ENCODE measurements around the gene CAPSL. TPM values are rescaled to one million over a fixed set of nuclear protein-coding genes. Genes with fewer than 3 reads are reported as not detected.

CAPSL gene
- total RNA-seq, 4 donors from 2014 or later: not detected

GRCh38 chr5:35908814-35909213 lies 29.6 kb downstream of the CAPSL start:
- ATAC-seq (ENCODE audit: low FRiP score): no peak
- DNase-seq (ENCODE audit: low spot score): no peak
- TF ChIP-seq CTCF (IDR thresholded peaks at IDR 0.05): no peak

DNA sequence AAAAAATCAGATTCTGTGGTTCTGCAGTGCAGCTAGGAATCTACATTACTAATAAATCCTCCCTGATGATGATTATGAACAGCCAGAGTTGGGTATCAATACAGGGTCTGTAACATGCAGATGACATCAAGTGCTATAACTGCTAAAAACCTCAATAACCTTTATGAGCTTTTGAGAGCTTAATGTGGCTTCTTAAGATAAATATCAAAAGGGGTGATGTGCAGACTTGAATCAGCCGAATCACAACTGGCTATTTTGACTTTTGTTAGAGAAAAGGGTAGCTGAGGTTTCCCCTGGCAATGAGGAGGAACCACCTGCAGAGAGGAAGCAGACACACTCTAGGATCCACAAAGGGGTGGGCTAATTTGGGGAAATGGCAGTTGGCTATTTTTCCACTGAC lies 30.2 kb downstream of the CAPSL start:
- TF ChIP-seq CTCF (IDR thresholded peaks at IDR 0.05): no peak
- no peak for ATAC-seq (ENCODE audit: low FRiP score)
- DNase-seq (ENCODE audit: low spot score): no peak

- no peak for TF ChIP-seq CTCF (IDR thresholded peaks at IDR 0.05)
These were observed 33.8 kb downstream of the CAPSL start for GRCh38 chr5:35904443-35905132.

DNA sequence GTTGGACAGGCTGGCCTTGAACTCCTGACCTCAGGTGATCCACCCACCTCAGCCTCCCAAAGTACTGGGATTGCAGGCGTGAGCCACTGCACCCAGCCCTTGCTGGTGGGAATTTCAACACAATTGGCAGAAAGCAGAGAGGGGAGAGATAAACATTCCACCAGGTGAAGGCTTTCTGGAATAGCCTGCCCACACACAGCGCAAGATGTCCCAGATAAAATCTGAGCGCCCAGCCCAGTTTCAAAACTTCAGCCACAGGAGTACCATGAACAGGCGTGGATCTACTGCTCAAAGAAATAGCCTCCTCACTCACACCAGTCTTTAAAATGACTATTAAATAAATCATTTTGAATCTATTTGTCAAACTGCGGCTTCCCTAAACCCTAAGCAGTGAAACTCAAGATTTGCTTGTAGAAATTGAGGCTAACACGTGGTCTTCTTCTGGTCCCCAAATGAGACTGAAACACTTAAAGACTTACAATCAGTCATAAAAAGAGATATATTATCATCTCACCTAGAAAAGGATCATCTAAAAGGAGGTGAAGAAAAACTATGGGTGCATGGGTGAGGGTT lies 34.7 kb downstream of the CAPSL start:
- TF ChIP-seq CTCF (IDR thresholded peaks at IDR 0.05): no peak
- no peak for DNase-seq (ENCODE audit: low spot score)
- no peak for ATAC-seq (ENCODE audit: low FRiP score)

More at GRCh38 chr5:35904443-35905132, 33.8 kb downstream of the CAPSL start:
- no peak for ATAC-seq (ENCODE audit: low FRiP score)
- DNase-seq (ENCODE audit: low spot score): no peak

DNA sequence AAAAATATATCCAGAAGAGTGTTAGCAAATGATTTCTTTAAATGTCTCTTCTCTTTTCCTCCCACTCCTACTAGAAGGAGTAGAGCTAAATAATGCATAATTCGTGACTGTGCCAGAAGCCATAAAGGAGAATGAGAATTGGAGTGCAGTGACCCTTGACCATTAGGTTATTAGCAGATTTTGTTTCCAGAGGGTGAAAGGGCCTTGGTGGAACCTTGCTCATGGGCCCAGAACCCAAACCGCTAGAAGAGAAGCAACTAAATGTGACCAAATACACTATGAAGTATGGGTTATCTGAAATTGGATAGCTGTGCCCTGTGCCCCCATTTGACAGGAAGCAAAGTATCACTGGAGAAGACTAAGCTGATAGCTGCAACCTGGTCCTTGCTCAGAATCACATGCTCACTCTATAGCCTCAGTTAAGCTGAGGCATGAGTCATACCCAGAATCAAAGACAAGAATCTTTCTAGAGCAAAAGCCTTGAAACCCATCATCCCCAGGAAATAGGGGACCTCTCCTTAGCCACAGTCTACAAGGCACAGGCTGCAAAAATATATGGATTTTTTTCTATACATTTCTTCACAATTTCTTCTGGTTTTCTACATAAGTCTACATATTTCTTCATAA lies 36.3 kb downstream of the CAPSL start:
- ATAC-seq (ENCODE audit: low FRiP score): no peak
- DNase-seq (ENCODE audit: low spot score): no peak
- no peak for TF ChIP-seq CTCF (IDR thresholded peaks at IDR 0.05)

DNA sequence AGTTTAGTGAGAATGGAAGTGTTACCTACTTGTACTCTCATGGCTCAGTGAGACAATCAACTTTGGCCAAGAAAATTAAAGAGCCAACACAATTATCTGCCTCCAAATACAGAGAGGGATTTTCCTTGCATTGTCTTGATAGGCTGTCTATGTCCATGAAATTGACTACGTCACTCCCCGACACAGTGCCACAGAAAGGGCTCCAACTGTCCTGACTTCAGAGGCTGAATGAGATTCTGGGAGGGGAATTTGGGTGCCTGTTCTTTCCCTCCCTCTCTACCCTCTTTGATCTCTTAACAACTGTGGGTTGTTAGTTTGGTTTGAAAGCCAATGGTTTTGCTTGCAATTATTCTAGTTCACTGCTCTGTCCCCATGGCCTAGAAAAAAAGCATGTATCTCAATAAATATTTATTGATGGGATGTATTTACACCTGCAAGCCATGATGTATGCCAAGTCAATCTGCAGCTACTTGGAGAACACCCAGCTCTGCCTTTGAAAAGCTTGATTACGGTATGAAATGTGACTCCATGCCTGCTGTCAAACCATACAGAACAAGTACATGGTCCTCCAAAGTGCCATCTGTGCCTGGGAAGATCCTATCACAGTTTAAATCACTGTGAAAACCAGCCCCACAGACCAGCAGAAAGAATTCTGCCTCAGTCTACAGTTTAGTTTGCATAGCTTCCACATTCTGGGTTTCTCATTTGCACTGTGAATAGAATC lies 37.3 kb downstream of the CAPSL start:
- ATAC-seq (ENCODE audit: low FRiP score) (no peak), DNase-seq (ENCODE audit: low spot score) (no peak)
- no peak for TF ChIP-seq CTCF (IDR thresholded peaks at IDR 0.05)
